Nephron (organoid): ENCODE data around the gene PLEKHG1.

Source experiments
- H3K27ac Mint-ChIP-seq, 3 experiments: 2 replicates each; pipeline ENCODE4 v1.8.0; 2020; ENCODE audit warnings: mixed read lengths in 3 of 3, mild to moderate bottlenecking in 2 of 3, moderate library complexity in 1 of 3
- H3K27me3 Mint-ChIP-seq: 2 replicates; pipeline ENCODE4 v1.8.0; 2021; ENCODE audit warnings: low read depth, mild to moderate bottlenecking, moderate library complexity, mixed read lengths
- H3K36me3 Mint-ChIP-seq: 2 replicates; pipeline ENCODE4 v1.8.0; 2020; ENCODE audit warnings: low read depth, mixed read lengths
- H3K4me1 Mint-ChIP-seq: 2 replicates; pipeline ENCODE4 v1.8.0; 2020; ENCODE audit warnings: mixed read lengths
- H3K4me3 Mint-ChIP-seq, 3 experiments: 2 replicates each; pipeline ENCODE4 v1.8.0; 2020; ENCODE audit warnings: mild to moderate bottlenecking in 3 of 3, mixed read lengths in 3 of 3, moderate library complexity in 2 of 3
- H3K9me3 Mint-ChIP-seq: 2 replicates; pipeline ENCODE4 v1.8.0; 2020; ENCODE audit warnings: mixed read lengths
- CTCF ChIP-seq, 3 experiments: fragments of 200-600 bp; sonication (generic); IDR thresholded peaks; one replicate each; pipeline ENCODE4 v1.5.0; 2021; ENCODE audit warnings: antibody characterized with exemption in 3 of 3; ENCODE audit not compliant: unreplicated experiment in 3 of 3

Gene PLEKHG1

GRCh38 chr6:150641398-150642139 is 41.9 kb downstream of the PLEKHG1 start:
- peaks cover 2% of the 10 kb centered on the region for H3K9me3 Mint-ChIP-seq
- TF ChIP-seq CTCF (IDR thresholded peaks at IDR 0.05; ENCODE audit: unreplicated experiment in 3 of 3), result no peak
- peak overlapping the region in 2 of 3 experiments; percentile 42 to 68 for H3K4me3 Mint-ChIP-seq
- H3K4me1 Mint-ChIP-seq, result peaks cover 65% of the 10 kb centered on the region
- H3K36me3 Mint-ChIP-seq, result peaks cover 10% of the 10 kb centered on the region
- H3K27ac Mint-ChIP-seq, result peak overlapping the region; percentile 42 to 93 (median 71)
- no peaks in the 10 kb centered on the region for H3K27me3 Mint-ChIP-seq

- H3K9me3 Mint-ChIP-seq, result peaks cover 2% of the 10 kb centered on the region
- no peak for TF ChIP-seq CTCF (IDR thresholded peaks at IDR 0.05; ENCODE audit: unreplicated experiment in 3 of 3)
- H3K36me3 Mint-ChIP-seq, result peaks cover 3% of the 10 kb centered on the region
- no peak overlapping the region for H3K4me3 Mint-ChIP-seq
- H3K27ac Mint-ChIP-seq, result peak overlapping the region in 1 of 3 experiments; percentile 27
- peaks cover 27% of the 10 kb centered on the region for H3K4me1 Mint-ChIP-seq
- no peaks in the 10 kb centered on the region for H3K27me3 Mint-ChIP-seq
Measured at GRCh38 chr6:150646228-150646627, 46.5 kb downstream of the PLEKHG1 start.

DNA sequence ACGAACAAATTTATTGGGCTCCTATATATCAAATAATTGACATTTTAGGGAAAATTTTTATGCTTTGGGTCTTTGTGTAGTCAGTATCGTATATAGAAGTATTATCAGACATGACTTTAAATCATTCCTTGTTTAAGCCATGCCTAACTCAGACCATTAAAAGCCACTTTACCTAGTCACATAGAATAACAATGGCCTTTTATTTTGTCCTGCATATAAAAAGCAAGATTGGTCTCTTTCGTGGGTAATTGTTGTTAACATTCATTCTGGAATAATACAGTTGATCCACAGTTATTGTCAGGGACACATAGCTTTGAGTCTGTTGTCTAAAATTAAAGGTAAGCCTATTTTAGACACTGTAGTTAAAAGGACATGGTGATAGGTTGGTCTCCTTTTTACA is 47.4 kb downstream of the PLEKHG1 start:
- Mint-ChIP-seq H3K36me3 (peaks cover 5% of the 10 kb centered on the region), H3K27me3 (no peaks in the 10 kb centered on the region), H3K9me3 (peaks cover 2% of the 10 kb centered on the region), H3K4me1 (peaks cover 23% of the 10 kb centered on the region), H3K4me3 (no peak overlapping the region), H3K27ac (peak overlapping the region in 1 of 3 experiments; percentile 22)
- TF ChIP-seq CTCF (IDR thresholded peaks at IDR 0.05; ENCODE audit: unreplicated experiment in 3 of 3), result no peak
